K562 (cell line): ENCODE results near the gene GTF3C1. TPM values are rescaled to one million over a fixed set of nuclear protein-coding genes. Genes with fewer than 3 reads are reported as not detected.

Experiments
- ATAC-seq: fragments of 200-7000 bp; cut with Tn5 transposase; 3 replicates; pipeline ENCODE4 v1.9.1; 2020; ENCODE audit warnings: moderate library complexity
- BruUV-seq: library from RNA; stranded (reverse); fragments of 400-500 nt; replicated peaks from 2 replicates; lab custom pipeline; 2021; lab: Mats Ljungman, UMichigan
- CTCF ChIA-PET: fragments of 300-600 bp; formaldehyde crosslinking; extraction: SDS; loops from one replicate; lab custom pipeline; 2021; ENCODE audit warnings: low intra/inter-chr PET ratio; lab: Yijun Ruan, JAX
- POLR2A ChIA-PET: fragments of 300-600, 350-650 bp; sonication (Branson Sonifier 250); formaldehyde crosslinking; extraction: SDS; loops from one replicate; lab custom pipeline; 2021; ENCODE audit warnings: antibody characterized with exemption, inconsistent platforms; lab: Yijun Ruan, JAX
- DNase-seq, 4 experiments: peaks; one replicate each; pipeline versions ENCODE4 v3.0.0 to v3.0.0-alpha.2; 2011 to 2018; ENCODE audit warnings: low spot score in 3 of 4, mixed read lengths in 3 of 4; ENCODE audit errors: extremely low read depth in 1 of 4
- FAIRE-seq: peaks from 2 replicates; lab custom pipeline; 2011; peaks lifted over from hg19 to GRCh38; lab: Jason Lieb, UNC
- H2AFZ ChIP-seq: 2 replicates; pipeline ENCODE4 v1.6.0; 2011; ENCODE audit warnings: low read depth, low read length, control low read depth, inconsistent platforms
- H3K27ac ChIP-seq: fragments of 200-600 bp; 3 replicates; pipeline ENCODE4 v1.8.0; 2011; ENCODE audit warnings: low read depth, mild to moderate bottlenecking, control low read depth, inconsistent platforms, low read length, moderate library complexity, mixed read lengths; ENCODE audit errors: extremely low read depth
- H3K27me3 ChIP-seq, 2 experiments: fragments of 300-600 bp in 1 of 2; 2 replicates in 1 of 2; 3 replicates in 1 of 2; pipeline versions ENCODE4 v1.6.0 to v1.8.0; 2011; ENCODE audit warnings: inconsistent platforms in 2 of 2, low read length in 2 of 2, mild to moderate bottlenecking in 1 of 2, mixed read lengths in 1 of 2, moderate library complexity in 1 of 2; ENCODE audit not compliant: control insufficient read depth in 2 of 2, insufficient read depth in 2 of 2
- H3K36me3 ChIP-seq: fragments of 300-600 bp; 3 replicates; pipeline ENCODE4 v1.8.0; 2011; ENCODE audit warnings: mild to moderate bottlenecking, low read length, inconsistent platforms; ENCODE audit not compliant: control insufficient read depth, insufficient read depth
- H3K4me1 ChIP-seq, 2 experiments: fragments of 200-600 bp in 1 of 2; replicated peaks in 1 of 2; 2 replicates in 1 of 2; 3 replicates in 1 of 2; pipeline versions ENCODE4 v1.5.1 to v1.8.0; 2011; ENCODE audit warnings: inconsistent platforms in 2 of 2, low read length in 2 of 2, mild to moderate bottlenecking in 1 of 2, mixed read lengths in 1 of 2, moderate library complexity in 1 of 2; ENCODE audit not compliant: control insufficient read depth in 2 of 2, insufficient read depth in 2 of 2
- H3K4me2 ChIP-seq: 2 replicates; pipeline ENCODE4 v1.6.1; 2011; ENCODE audit warnings: low read length, control low read depth, inconsistent platforms, mixed read lengths; ENCODE audit not compliant: insufficient read depth
- H3K4me3 ChIP-seq: fragments of 200-600 bp; sonication (generic), shearing (Covaris generic); 2 replicates; pipeline ENCODE4 v1.5.1; 2016; ENCODE audit warnings: control low read depth, inconsistent platforms
- H3K79me2 ChIP-seq: fragments of 200-600 bp; 3 replicates; pipeline ENCODE4 v1.8.0; 2011; ENCODE audit warnings: low read length, inconsistent platforms; ENCODE audit not compliant: control insufficient read depth, insufficient read depth
- H3K9ac ChIP-seq, 2 experiments: 2 replicates each; pipeline versions ENCODE4 v1.6.0 to v1.6.1; 2011; ENCODE audit warnings: low read depth in 2 of 2, low read length in 2 of 2, control low read depth in 1 of 2, inconsistent platforms in 1 of 2, mild to moderate bottlenecking in 1 of 2, mixed read lengths in 1 of 2; ENCODE audit not compliant: insufficient read depth in 1 of 2
- H3K9me1 ChIP-seq: one replicate; pipeline ENCODE4 v1.6.0; 2011; ENCODE audit warnings: inconsistent platforms, mild to moderate bottlenecking, low read length, moderate library complexity; ENCODE audit not compliant: control insufficient read depth, insufficient read depth
- H3K9me3 ChIP-seq: replicated peaks from 2 replicates; pipeline ENCODE4 v1.5.1; 2011; ENCODE audit warnings: low read depth, low read length, inconsistent platforms; ENCODE audit not compliant: control insufficient read depth, insufficient read depth
- H4K20me1 ChIP-seq: replicated peaks from 2 replicates; pipeline ENCODE4 v1.6.1; 2011; ENCODE audit warnings: low read length, inconsistent platforms, mixed read lengths; ENCODE audit not compliant: control insufficient read depth, insufficient read depth
- FUS ChIP-seq: fragments of 200-400 bp; formaldehyde crosslinking; optimal IDR thresholded peaks from 2 replicates; pipeline ENCODE3; 2017; ENCODE audit warnings: low read depth, low read length
- GABPB1 ChIP-seq: sonication (generic); formaldehyde crosslinking; IDR thresholded peaks from 2 replicates; pipeline ENCODE4 v1.8.0; 2022; ENCODE audit warnings: mild to moderate bottlenecking, missing genetic modification reagents
- HDAC3 ChIP-seq: fragments of 450-650 bp; IDR thresholded peaks from 2 replicates; pipeline ENCODE4 v1.6.1; 2018; ENCODE audit warnings: borderline replicate concordance, mild to moderate bottlenecking, moderate library complexity; ENCODE audit not compliant: partially characterized antibody
- MEF2D ChIP-seq: conservative IDR thresholded peaks from 2 replicates; pipeline ENCODE4 v1.6.1; 2016; ENCODE audit warnings: low read depth, missing genetic modification characterization, missing compliant biosample characterization
- PHB2 ChIP-seq: fragments of 450-650 bp; IDR thresholded peaks from 2 replicates; pipeline ENCODE4 v1.6.1; 2017; ENCODE audit warnings: low read depth
- TAF1 ChIP-seq: IDR thresholded peaks from 2 replicates; pipeline ENCODE4 v1.6.1; 2011; ENCODE audit warnings: mild to moderate bottlenecking, low read length, moderate library complexity; ENCODE audit not compliant: insufficient read depth, control insufficient read depth, severe bottlenecking; ENCODE audit errors: extremely low read depth
- ZC3H4 ChIP-seq: sonication (generic); formaldehyde crosslinking; IDR thresholded peaks from 2 replicates; pipeline ENCODE4 v1.9.0; 2021; ENCODE audit warnings: missing genetic modification reagents, borderline replicate concordance
- ZNF316 ChIP-seq: fragments of 450-650 bp; IDR thresholded peaks from 2 replicates; pipeline ENCODE4 v1.6.1; 2016
- WGBS: fragments of 100-300 bp; shearing (Covaris generic); methylation state at CpG from one replicate; pipeline ENCODE4 v1.1.6; 2016; ENCODE audit warnings: low coverage, mixed read lengths; ENCODE audit not compliant: insufficient coverage; ENCODE audit errors: missing lambda C conversion rate; 5-methylcytosine and 5-hydroxymethylcytosine counted together
- in situ Hi-C: fragments of 300-500 bp; cut with MboI; formaldehyde crosslinking; loops from 4 replicates; pipeline ENCODE4 v1.15.0; 2018; ENCODE audit warnings: inconsistent platforms, mixed read lengths
- intact Hi-C: fragments of 100-400 bp; cut with micrococcal nuclease; formaldehyde crosslinking; loops from 2 replicates; pipeline ENCODE4 v1.14.2; 2022
- polyA plus RNA-seq, 8 experiments: library from polyadenylated mRNA; depleted of rRNA in 4 of 8; stranded (reverse) in 5 of 8; unstranded in 3 of 8; fragments of >200 nt; fragmentation: Nextera tagmentation in 2 of 8; fragmentation: Illumina TruSeq in 1 of 8; extraction: Ambion mirVana in 2 of 8; extraction: Trizol in 1 of 8; gene quantifications; 2 replicates each; pipeline versions ENCODE4 v1.2.1 to v1.2.3, GENCODE V29; 2011 to 2014; ENCODE audit warnings: inconsistent platforms in 1 of 8, missing spikeins in 1 of 8
- total RNA-seq, 7 experiments: library from RNA; depleted of rRNA in 6 of 7; stranded (reverse); fragments of >200 nt in 6 of 7; fragmentation: Illumina TruSeq in 2 of 7; extraction: Trizol in 2 of 7; gene quantifications; 2 replicates each; pipeline versions ENCODE4 v1.2.1 to v1.2.3, GENCODE V29; 2011 to 2021; ENCODE audit warnings: low replicate concordance in 1 of 7
- TF ChIP-seq, protein P1 (sequence below): fragments of 250-450 bp; sonication (Bioruptor Pico); IDR thresholded peaks from 2 replicates; pipeline ENCODE4 v1.4.0; 2020; ENCODE audit warnings: mild to moderate bottlenecking, moderate library complexity, borderline replicate concordance
- TF ChIP-seq, protein P2 (sequence below): fragments of 200-800 bp; sonication (Bioruptor generic); IDR thresholded peaks from 2 replicates; pipeline ENCODE4 v1.6.1; 2017; ENCODE audit warnings: missing genetic modification characterization, missing compliant biosample characterization
- TF ChIP-seq, protein P3 (sequence below): fragments of 450-650 bp; IDR thresholded peaks from 2 replicates; pipeline ENCODE4 v1.6.1; 2017; ENCODE audit warnings: antibody characterized with exemption, mild to moderate bottlenecking

GTF3C1 gene
- total and polyA plus RNA-seq, 9 of the 15 experiments (the other 6 are each of a cell fraction or from before 2014, with no cell fraction given), result 0.72 to 63.6 (median 30.9) TPM

DNA sequence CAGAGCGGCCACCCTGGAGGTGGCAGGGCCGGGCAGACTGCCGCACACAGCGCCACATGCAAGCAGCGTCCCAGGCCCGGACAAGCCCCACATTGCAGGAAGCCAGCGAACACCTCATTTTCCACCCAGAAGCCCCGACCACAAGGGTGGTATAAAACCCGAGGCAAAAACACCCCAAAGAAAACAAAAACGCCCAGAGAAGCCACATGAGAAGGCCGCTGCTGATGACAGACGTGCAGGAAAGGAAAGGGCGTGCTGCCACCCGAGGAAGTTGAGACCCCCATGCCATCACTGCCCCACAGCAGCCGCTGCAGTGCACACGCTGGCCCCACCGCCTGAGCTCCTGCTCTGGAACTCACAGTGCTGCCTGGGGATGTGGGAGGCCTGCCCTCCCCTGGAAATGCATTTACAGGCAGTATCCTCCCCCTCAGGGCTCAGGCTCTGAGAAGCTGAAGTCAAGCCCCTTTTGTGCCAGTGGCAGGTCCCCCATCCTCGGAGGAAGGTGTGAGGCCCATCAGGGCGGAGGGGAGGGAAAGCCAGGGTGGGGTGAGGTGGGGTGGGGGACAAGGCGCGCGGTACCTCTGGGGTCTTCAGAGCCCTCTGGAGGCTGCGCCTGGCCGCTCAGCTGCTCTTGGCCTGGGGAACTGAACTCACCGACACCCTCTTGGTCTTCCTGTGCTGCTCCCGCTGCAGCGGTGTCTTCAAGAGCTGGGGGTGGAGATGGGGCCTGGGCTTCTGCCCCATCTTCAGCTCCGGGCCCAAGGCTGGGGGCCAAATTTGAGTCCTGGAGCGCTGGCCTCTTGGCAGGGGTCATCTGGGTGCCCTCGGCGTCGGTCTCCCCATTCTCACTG is 85.7 kb downstream of the GTF3C1 start:
- CTCF ChIA-PET, result no interaction called here
- peaks cover 71% of the 10 kb centered on the region; the same call in 2 of the 3 replicates for H3K36me3 ChIP-seq
- 90% methylated on average over 18 of the region's 32 CpGs for WGBS
- no peaks in the 10 kb centered on the region for H3K9me1 ChIP-seq
- no peaks in the 10 kb centered on the region; the same call in 1 of the 2 replicates for H4K20me1 ChIP-seq
- no peak for DNase-seq
- H3K79me2 ChIP-seq, result no peaks in the 10 kb centered on the region
- H3K9me3 ChIP-seq, result no peaks in the 10 kb centered on the region
- no TSS peak for BruUV-seq
- no peak overlapping the region for H3K4me3 ChIP-seq
- no peak for ATAC-seq
- in situ Hi-C loops (no loop called here), intact Hi-C loops (no loop called here)
- H3K4me2 ChIP-seq, result no peak overlapping the region
- no peak overlapping the region for H2AFZ ChIP-seq
- peaks cover 0 to 11% of the 10 kb centered on the region in 2 experiments; a peak in 2 of 5 replicates for H3K4me1 ChIP-seq
- no peaks in the 10 kb centered on the region for H3K27me3 ChIP-seq
- no peak for FAIRE-seq
- H3K27ac ChIP-seq, result no peak overlapping the region
- H3K9ac ChIP-seq, result no peak overlapping the region
- POLR2A ChIA-PET, result interaction anchor here (2.3 kb wide), 1 partner anchor 12 kb away, joined by 7 read pairs; no protein-coding TSS in a partner anchor
- no peak for TF ChIP-seq ZNF316
- TF ChIP-seq MEF2D (tag), result no peak
- no peak for TF ChIP-seq ZC3H4 (CRISPR knock-in tag)
- TF ChIP-seq, protein P1, sequence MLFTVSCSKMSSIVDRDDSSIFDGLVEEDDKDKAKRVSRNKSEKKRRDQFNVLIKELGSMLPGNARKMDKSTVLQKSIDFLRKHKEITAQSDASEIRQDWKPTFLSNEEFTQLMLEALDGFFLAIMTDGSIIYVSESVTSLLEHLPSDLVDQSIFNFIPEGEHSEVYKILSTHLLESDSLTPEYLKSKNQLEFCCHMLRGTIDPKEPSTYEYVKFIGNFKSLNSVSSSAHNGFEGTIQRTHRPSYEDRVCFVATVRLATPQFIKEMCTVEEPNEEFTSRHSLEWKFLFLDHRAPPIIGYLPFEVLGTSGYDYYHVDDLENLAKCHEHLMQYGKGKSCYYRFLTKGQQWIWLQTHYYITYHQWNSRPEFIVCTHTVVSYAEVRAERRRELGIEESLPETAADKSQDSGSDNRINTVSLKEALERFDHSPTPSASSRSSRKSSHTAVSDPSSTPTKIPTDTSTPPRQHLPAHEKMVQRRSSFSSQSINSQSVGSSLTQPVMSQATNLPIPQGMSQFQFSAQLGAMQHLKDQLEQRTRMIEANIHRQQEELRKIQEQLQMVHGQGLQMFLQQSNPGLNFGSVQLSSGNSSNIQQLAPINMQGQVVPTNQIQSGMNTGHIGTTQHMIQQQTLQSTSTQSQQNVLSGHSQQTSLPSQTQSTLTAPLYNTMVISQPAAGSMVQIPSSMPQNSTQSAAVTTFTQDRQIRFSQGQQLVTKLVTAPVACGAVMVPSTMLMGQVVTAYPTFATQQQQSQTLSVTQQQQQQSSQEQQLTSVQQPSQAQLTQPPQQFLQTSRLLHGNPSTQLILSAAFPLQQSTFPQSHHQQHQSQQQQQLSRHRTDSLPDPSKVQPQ (CRISPR knock-in tag), result no peak
- no peak for TF ChIP-seq PHB2
- no peak for TF ChIP-seq GABPB1 (CRISPR knock-in tag)
- TF ChIP-seq, protein P2, sequence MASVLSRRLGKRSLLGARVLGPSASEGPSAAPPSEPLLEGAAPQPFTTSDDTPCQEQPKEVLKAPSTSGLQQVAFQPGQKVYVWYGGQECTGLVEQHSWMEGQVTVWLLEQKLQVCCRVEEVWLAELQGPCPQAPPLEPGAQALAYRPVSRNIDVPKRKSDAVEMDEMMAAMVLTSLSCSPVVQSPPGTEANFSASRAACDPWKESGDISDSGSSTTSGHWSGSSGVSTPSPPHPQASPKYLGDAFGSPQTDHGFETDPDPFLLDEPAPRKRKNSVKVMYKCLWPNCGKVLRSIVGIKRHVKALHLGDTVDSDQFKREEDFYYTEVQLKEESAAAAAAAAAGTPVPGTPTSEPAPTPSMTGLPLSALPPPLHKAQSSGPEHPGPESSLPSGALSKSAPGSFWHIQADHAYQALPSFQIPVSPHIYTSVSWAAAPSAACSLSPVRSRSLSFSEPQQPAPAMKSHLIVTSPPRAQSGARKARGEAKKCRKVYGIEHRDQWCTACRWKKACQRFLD (CRISPR knock-in tag), result no peak
- no peak for TF ChIP-seq TAF1
- no peak for TF ChIP-seq FUS
- TF ChIP-seq HDAC3, result no peak
- TF ChIP-seq, protein P3, sequence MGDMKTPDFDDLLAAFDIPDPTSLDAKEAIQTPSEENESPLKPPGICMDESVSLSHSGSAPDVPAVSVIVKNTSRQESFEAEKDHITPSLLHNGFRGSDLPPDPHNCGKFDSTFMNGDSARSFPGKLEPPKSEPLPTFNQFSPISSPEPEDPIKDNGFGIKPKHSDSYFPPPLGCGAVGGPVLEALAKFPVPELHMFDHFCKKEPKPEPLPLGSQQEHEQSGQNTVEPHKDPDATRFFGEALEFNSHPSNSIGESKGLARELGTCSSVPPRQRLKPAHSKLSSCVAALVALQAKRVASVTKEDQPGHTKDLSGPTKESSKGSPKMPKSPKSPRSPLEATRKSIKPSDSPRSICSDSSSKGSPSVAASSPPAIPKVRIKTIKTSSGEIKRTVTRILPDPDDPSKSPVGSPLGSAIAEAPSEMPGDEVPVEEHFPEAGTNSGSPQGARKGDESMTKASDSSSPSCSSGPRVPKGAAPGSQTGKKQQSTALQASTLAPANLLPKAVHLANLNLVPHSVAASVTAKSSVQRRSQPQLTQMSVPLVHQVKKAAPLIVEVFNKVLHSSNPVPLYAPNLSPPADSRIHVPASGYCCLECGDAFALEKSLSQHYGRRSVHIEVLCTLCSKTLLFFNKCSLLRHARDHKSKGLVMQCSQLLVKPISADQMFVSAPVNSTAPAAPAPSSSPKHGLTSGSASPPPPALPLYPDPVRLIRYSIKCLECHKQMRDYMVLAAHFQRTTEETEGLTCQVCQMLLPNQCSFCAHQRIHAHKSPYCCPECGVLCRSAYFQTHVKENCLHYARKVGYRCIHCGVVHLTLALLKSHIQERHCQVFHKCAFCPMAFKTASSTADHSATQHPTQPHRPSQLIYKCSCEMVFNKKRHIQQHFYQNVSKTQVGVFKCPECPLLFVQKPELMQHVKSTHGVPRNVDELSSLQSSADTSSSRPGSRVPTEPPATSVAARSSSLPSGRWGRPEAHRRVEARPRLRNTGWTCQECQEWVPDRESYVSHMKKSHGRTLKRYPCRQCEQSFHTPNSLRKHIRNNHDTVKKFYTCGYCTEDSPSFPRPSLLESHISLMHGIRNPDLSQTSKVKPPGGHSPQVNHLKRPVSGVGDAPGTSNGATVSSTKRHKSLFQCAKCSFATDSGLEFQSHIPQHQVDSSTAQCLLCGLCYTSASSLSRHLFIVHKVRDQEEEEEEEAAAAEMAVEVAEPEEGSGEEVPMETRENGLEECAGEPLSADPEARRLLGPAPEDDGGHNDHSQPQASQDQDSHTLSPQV, result no peak
